NCI-H774 (cell line): ENCODE data around the gene TIGD1.

ENCODE experiments used
- DNase-seq: peaks from one replicate; lab custom pipeline; 2025; lab: John Stamatoyannopoulos, UW

TIGD1 gene

DNA sequence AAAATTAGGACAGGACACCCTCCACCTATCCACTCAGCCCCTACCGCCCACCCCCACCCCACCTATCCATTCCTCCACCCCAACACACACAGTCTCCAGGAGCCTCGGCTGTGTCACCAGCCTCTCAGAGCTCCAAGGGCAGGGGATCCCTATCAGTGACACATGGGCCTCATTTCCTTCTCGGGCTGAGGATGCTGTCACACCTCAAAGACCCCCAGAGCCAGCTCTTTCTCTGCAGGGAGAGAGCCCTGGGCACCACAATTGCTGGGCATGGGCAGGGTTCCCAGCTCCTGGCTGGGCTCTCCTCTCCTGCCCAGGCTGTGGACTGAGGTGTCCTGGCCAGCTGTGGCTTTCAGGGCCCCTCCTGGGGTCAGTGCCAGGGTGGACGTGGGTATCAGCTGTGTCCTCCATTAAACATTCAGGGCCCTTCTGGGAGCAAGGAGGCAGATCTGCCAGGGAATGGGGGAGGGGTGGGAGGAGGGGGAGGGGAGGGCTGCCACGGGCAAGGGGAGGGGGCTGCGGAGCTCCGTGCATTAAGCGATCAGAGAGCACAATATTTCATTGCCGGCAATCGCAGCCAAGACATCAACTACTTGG lies 48.5 kb downstream of the TIGD1 start:
- DNase-seq: no peak

DNA sequence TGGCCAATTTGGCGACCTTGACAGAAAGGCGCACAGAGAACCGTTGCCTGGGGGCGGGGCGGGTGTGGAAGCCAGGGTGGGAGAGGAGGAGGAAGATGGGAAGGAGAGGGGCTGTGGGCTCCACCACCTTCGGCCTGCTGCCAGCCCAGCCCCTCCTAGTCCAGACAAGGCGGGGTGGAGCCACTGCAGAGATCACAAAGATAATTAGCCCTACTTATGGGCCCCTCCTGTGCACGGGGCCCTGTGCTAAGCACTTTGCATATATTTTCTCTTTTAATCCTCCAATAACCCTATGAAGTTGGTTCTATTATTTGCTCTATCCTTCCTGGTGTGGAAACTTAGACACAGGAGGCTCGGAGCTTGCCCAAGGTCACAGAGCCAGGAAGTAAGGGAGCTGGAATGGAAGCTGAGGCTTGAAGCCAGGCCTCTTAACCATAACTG lies 49.0 kb downstream of the TIGD1 start:
- no peak for DNase-seq

DNA sequence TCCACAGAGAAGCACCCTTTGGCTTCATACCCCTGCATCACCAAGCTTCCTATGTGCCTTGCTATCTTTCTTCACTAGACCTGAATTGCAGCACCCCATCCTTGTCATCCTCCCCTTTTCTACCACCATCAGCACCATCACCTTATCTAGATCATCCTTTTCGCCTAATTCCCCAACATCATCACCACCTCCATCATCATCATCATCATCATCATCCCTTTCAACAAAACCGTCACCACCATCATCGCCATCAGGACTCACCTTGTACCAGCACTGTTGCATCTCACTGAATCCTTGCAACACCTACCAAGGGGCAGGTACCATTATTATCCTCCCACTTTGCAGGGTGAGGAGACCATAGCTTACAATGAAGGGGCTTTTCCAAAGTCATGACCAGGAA lies 51.9 kb downstream of the TIGD1 start:
- DNase-seq: no peak
